Measurements from ENCODE around the gene TMEM207. TPM values are rescaled to one million over a fixed set of nuclear protein-coding genes. Genes with fewer than 3 reads are reported as not detected.

The TMEM207 gene
- total RNA-seq, 1 experiment from 2014 or later: not detected

GRCh38 chr3:190485830-190486532 is 36.3 kb upstream of the TMEM207 start:
- no CpG with 5 or more reads among the region's 6 CpGs for WGBS (ENCODE audit: extremely low coverage, insufficient read length, low lambda C conversion rate)
- DNase-seq: no peak
- Histone ChIP-seq H4K20me1 (ENCODE audit: control insufficient read depth, insufficient read depth, insufficient read length) (no peaks in the 10 kb centered on the region), H4K5ac (ENCODE audit: insufficient read length, low read depth, low read length) (no peak overlapping the region), H2BK20ac (ENCODE audit: low read depth, low read length, poor library complexity, severe bottlenecking) (no peak overlapping the region), H4K8ac (replicated peaks; ENCODE audit: insufficient read length, low read depth, low read length) (no peak overlapping the region), H3K4ac (ENCODE audit: low read depth, low read length) (no peak overlapping the region), H3K23ac (ENCODE audit: insufficient read length, low read depth, low read length) (no peak overlapping the region), H3K9ac (ENCODE audit: extremely low read depth, insufficient read length, low read length) (no peak overlapping the region), H3K18ac (ENCODE audit: insufficient read length, low read depth, low read length) (no peak overlapping the region), H3K4me2 (ENCODE audit: insufficient read depth, insufficient read length, low read length) (no peak overlapping the region), H3K27ac (ENCODE audit: insufficient read length, low read depth, low read length) (no peak overlapping the region), H3K23me2 (ENCODE audit: insufficient read length, low read depth, low read length, poor library complexity, severe bottlenecking) (no peaks in the 10 kb centered on the region), H3K79me2 (ENCODE audit: insufficient read depth, low read length) (no peaks in the 10 kb centered on the region), H3K27me3 (ENCODE audit: insufficient read depth, low read length) (no peaks in the 10 kb centered on the region), H4K91ac (ENCODE audit: insufficient read length, low read depth, low read length) (no peak overlapping the region), H3K56ac (ENCODE audit: insufficient read length, low read depth, low read length) (no peak overlapping the region), H2AFZ (ENCODE audit: low read length) (no peak overlapping the region), H3T11ph (ENCODE audit: low read length) (no peak overlapping the region), H2BK5ac (ENCODE audit: insufficient read length, low read length) (no peak overlapping the region), H3K79me1 (ENCODE audit: insufficient read depth, low read depth, low read length, poor library complexity, severe bottlenecking) (no peaks in the 10 kb centered on the region), H2AK5ac (ENCODE audit: insufficient read length, low read length) (no peak overlapping the region), H2BK12ac (ENCODE audit: insufficient read length, low read depth, low read length) (no peak overlapping the region), H3K4me1 (ENCODE audit: insufficient read depth, low read length) (no peaks in the 10 kb centered on the region; the same call in 1 of the 2 replicates), H3K9me3 (ENCODE audit: control insufficient read depth, low read depth, low read length) (no peaks in the 10 kb centered on the region), H3K14ac (ENCODE audit: insufficient read depth, low read length) (no peak overlapping the region), H2BK15ac (ENCODE audit: low read depth, low read length) (no peak overlapping the region), H2BK120ac (ENCODE audit: low read depth, low read length, poor library complexity, severe bottlenecking) (no peak overlapping the region)
- H3K4me1 Mint-ChIP-seq: peaks cover 17 to 23% of the 10 kb centered on the region in 2 experiments
- TF ChIP-seq, protein P1, sequence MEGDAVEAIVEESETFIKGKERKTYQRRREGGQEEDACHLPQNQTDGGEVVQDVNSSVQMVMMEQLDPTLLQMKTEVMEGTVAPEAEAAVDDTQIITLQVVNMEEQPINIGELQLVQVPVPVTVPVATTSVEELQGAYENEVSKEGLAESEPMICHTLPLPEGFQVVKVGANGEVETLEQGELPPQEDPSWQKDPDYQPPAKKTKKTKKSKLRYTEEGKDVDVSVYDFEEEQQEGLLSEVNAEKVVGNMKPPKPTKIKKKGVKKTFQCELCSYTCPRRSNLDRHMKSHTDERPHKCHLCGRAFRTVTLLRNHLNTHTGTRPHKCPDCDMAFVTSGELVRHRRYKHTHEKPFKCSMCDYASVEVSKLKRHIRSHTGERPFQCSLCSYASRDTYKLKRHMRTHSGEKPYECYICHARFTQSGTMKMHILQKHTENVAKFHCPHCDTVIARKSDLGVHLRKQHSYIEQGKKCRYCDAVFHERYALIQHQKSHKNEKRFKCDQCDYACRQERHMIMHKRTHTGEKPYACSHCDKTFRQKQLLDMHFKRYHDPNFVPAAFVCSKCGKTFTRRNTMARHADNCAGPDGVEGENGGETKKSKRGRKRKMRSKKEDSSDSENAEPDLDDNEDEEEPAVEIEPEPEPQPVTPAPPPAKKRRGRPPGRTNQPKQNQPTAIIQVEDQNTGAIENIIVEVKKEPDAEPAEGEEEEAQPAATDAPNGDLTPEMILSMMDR (conservative IDR thresholded peaks at IDR 0.05): no peak
- H3K9me3 Mint-ChIP-seq: no peaks in the 10 kb centered on the region
- H3K36me3 Mint-ChIP-seq (ENCODE audit: insufficient read depth in 1 of 3, low read depth in 3 of 3): no peaks in the 10 kb centered on the region; a peak in 1 of 7 replicates
- H3K4me3 Mint-ChIP-seq: no peak overlapping the region
- no peaks in the 10 kb centered on the region for H3K27me3 Mint-ChIP-seq (ENCODE audit: low read depth)
- H3K27ac Mint-ChIP-seq: peak overlapping the region in 1 of 3 experiments; percentile 69; a peak in 2 of 7 replicates
